ENCODE results near the gene IRF2BPL. TPM values are rescaled to one million over a fixed set of nuclear protein-coding genes. Genes with fewer than 3 reads are reported as not detected.

The IRF2BPL gene
- total and polyA plus RNA-seq, 9 of the 15 experiments (the other 6 are each of a cell fraction or from before 2014, with no cell fraction given): 0.52 to 21.6 (median 2.5) TPM

- TF ChIP-seq HDAC2 (IDR thresholded peaks at IDR 0.05) (peak; percentile 36; the same call in 1 of the 2 replicates), KHSRP (IDR thresholded peaks at IDR 0.05) (no peak), ETV5 (CRISPR knock-in tag; IDR thresholded peaks at IDR 0.05; ENCODE audit: low read depth) (0 out of 2 replicates have a peak, but pooled peaks have one; percentile 32), ADNP (tag; IDR thresholded peaks at IDR 0.05) (no peak), ZNF75A (CRISPR knock-in tag; IDR thresholded peaks at IDR 0.05) (no peak), ARID1B (IDR thresholded peaks at IDR 0.05) (peak; percentile 74), CC2D1A (IDR thresholded peaks at IDR 0.05) (no peak), CHD7 (IDR thresholded peaks at IDR 0.05; ENCODE audit: low read depth, low read length) (no peak), BRCA1 (IDR thresholded peaks at IDR 0.05) (no peak), BRCA1 (CRISPR knock-in tag; IDR thresholded peaks at IDR 0.05) (no peak), MTA1 (IDR thresholded peaks at IDR 0.05; ENCODE audit: borderline replicate concordance) (no peak), TCF7 (IDR thresholded peaks at IDR 0.05; ENCODE audit: borderline replicate concordance) (no peak), NR2C2 (CRISPR knock-in tag; IDR thresholded peaks at IDR 0.05) (no peak), NR2C2 (tag; IDR thresholded peaks at IDR 0.05) (peak; percentile 2; the same call in 1 of the 2 replicates), SRSF7 (optimal IDR thresholded peaks at IDR 0.05; ENCODE audit: low read depth, low read length) (no peak), EGR1 (conservative IDR thresholded peaks at IDR 0.05) (no peak), ZNF140 (CRISPR knock-in tag; IDR thresholded peaks at IDR 0.05) (no peak), TFE3 (CRISPR knock-in tag; IDR thresholded peaks at IDR 0.05) (no peak)
Measured at GRCh38 chr14:77043177-77043983, 14.9 kb upstream of the IRF2BPL start (continued).

Data from K562 (cell line).